Measurements from ENCODE around the gene DDX28. TPM values are rescaled to one million over a fixed set of nuclear protein-coding genes. Genes with fewer than 3 reads are reported as not detected.
"Not testable (repeated sequence)": the region's sequence is repeated elsewhere in the genome, so short reads cannot be mapped to it uniquely, and the experiment has no call there.

The DDX28 gene
- total and polyA plus RNA-seq, 2 of the 4 experiments (the other 2 are of a cell fraction), result 9.2 to 10.0 TPM

DNA sequence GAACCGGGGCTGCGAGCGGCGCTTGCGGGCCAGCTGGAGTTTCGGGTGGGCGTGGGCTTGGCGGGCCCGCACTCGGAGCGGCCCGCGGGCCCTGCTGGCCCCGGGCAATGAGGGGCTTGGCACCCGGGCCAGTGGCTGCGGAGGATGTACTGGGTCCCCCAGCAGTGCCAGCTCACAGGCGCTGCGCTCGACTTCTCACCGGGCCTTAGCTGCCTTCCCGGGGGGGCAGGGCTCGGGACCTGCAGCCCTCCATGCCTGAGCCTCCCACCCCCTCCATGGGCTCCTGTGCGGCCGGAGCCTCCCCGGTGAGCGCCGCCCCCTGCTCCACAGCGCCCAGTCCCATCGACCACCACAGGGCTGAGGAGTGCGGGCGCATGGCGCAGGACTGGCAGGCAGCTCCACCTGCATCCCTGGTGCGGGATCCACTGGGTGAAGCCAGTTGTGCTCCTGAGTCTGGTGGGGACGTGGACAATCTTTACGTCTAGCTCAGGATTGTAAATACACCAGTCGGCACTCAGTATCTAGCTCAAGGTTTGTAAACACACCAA is 24.7 kb downstream of the DDX28 start:
- H3K27ac ChIP-seq (ENCODE audit: insufficient read depth, low read length); H2BK5ac ChIP-seq (ENCODE audit: low read depth, low read length, poor library complexity, severe bottlenecking); H2BK20ac ChIP-seq (ENCODE audit: low read depth, low read length); H3K4me2 ChIP-seq (ENCODE audit: low read depth, low read length); H2AK5ac ChIP-seq (ENCODE audit: low read depth, low read length); H4K8ac ChIP-seq (ENCODE audit: low read depth in 2 of 2, low read length in 2 of 2); H4K91ac ChIP-seq (ENCODE audit: insufficient read depth, low read depth, low read length); H3K23ac ChIP-seq (ENCODE audit: low read depth, low read length); H2AFZ ChIP-seq (replicated peaks; ENCODE audit: low read length, poor library complexity); H3K9ac ChIP-seq (ENCODE audit: low read depth, low read length); in situ Hi-C loops (cut with MboI; ENCODE audit: low sequenced_read_pairs); H3K56ac ChIP-seq (ENCODE audit: extremely low read depth, insufficient read depth, low read length); H3K27me3 ChIP-seq (ENCODE audit: control insufficient read depth, insufficient read depth, low read length); H3K14ac ChIP-seq (replicated peaks; ENCODE audit: low read depth, low read length); H3K18ac ChIP-seq (ENCODE audit: low read depth, low read length); H2BK120ac ChIP-seq (ENCODE audit: low read depth, low read length); H2BK15ac ChIP-seq (ENCODE audit: low read depth, low read length); BruUV-seq (replicated peaks); intact Hi-C loops (cut with micrococcal nuclease); H3K4me1 ChIP-seq (ENCODE audit: control insufficient read depth, insufficient read depth, low read length); ATAC-seq (ENCODE audit: low read depth); H3K4me3 ChIP-seq (ENCODE audit: insufficient read depth, low read depth, low read length); H3K36me3 ChIP-seq (ENCODE audit: control insufficient read depth, insufficient read depth, low read length); H3K9me3 ChIP-seq (ENCODE audit: control insufficient read depth, insufficient read depth, low read length); H3K4ac ChIP-seq (ENCODE audit: low read depth, low read length); H4K20me1 ChIP-seq (ENCODE audit: insufficient read depth, low read length); CTCF ChIA-PET; H4K5ac ChIP-seq (ENCODE audit: low read depth, low read length); DNase-seq; H2AK9ac ChIP-seq (replicated peaks; ENCODE audit: low read depth, low read length, poor library complexity); H3K79me1 ChIP-seq (ENCODE audit: low read depth in 1 of 2, low read length in 2 of 2); dilution Hi-C loops (cut with HindIII; ENCODE audit: low sequenced_read_pairs, unreplicated experiment): not testable (repeated sequence)
- POLR2A ChIA-PET (ENCODE audit: unreplicated experiment), result interaction anchor here (0.6 kb wide), 1 partner anchor 412 kb away, joined by 3 read pairs; no protein-coding TSS in a partner anchor
- WGBS, 2 experiments (ENCODE audit: extremely low coverage in 2 of 2, insufficient read length in 1 of 2), result 89% methylated on average over 18 of the region's 36 CpGs; no CpG with 5 or more reads in 1 of the 2 experiments
- H3K9me1 ChIP-seq (ENCODE audit: insufficient read depth, low read length), result peaks cover 14% of the 10 kb centered on the region
